A673 (cell line): ENCODE results near the gene EEF1AKMT3. TPM values are rescaled to one million over a fixed set of nuclear protein-coding genes. Genes with fewer than 3 reads are reported as not detected.

Experiments used
- BruUV-seq: library from RNA; stranded (reverse); fragments of 400-500 nt; replicated peaks from 2 replicates; lab custom pipeline; 2021; lab: Mats Ljungman, UMichigan
- CTCF ChIA-PET: fragments of 300-600 bp; sonication (Branson Sonifier 250); formaldehyde crosslinking; loops from one replicate; lab custom pipeline; 2022; ENCODE audit warnings: antibody characterized with exemption; lab: Charles Lee
- POLR2A ChIA-PET: fragments of 300-600 bp; sonication (Branson Sonifier 250); formaldehyde crosslinking; loops from one replicate; lab custom pipeline; 2022; ENCODE audit warnings: antibody characterized with exemption; ENCODE audit not compliant: low non-redundant PET; lab: Charles Lee
- DNase-seq: peaks from one replicate; pipeline ENCODE4 v3.0.0-alpha.2; 2015; ENCODE audit warnings: low spot score
- H3K27ac ChIP-seq: fragments of 200-600 bp; sonication (generic); 2 replicates; pipeline ENCODE4 v1.5.1; 2016; ENCODE audit warnings: mixed run types, low read depth, mild to moderate bottlenecking, mixed read lengths, antibody characterized with exemption, low read length; ENCODE audit not compliant: poor library complexity, severe bottlenecking
- H3K27me3 ChIP-seq: fragments of 200-600 bp; sonication (generic); replicated peaks from 2 replicates; pipeline ENCODE4 v1.6.1; 2017; ENCODE audit warnings: mixed run types, low read depth, mild to moderate bottlenecking, mixed read lengths, antibody characterized with exemption, low read length; ENCODE audit not compliant: insufficient read depth, poor library complexity
- H3K36me3 ChIP-seq: fragments of 200-600 bp; sonication (generic); 2 replicates; pipeline ENCODE4 v1.6.1; 2016; ENCODE audit warnings: mixed run types, mild to moderate bottlenecking, mixed read lengths, antibody characterized with exemption, low read length; ENCODE audit not compliant: insufficient read depth, poor library complexity, severe bottlenecking
- H3K4me1 ChIP-seq: fragments of 200-600 bp; sonication (generic); 2 replicates; pipeline ENCODE4 v1.6.1; 2017; ENCODE audit warnings: mixed run types, mild to moderate bottlenecking, mixed read lengths, antibody characterized with exemption, low read length; ENCODE audit not compliant: insufficient read depth, poor library complexity, severe bottlenecking
- H3K4me3 ChIP-seq: fragments of 200-600 bp; sonication (generic); 2 replicates; pipeline ENCODE4 v1.5.1; 2016; ENCODE audit warnings: low read depth, mixed run types, mild to moderate bottlenecking, mixed read lengths, low read length; ENCODE audit not compliant: poor library complexity, severe bottlenecking
- H3K9me3 ChIP-seq: fragments of 200-600 bp; sonication (generic); 2 replicates; pipeline ENCODE4 v1.6.1; 2016; ENCODE audit warnings: mixed run types, low read depth, mild to moderate bottlenecking, mixed read lengths, antibody characterized with exemption, low read length; ENCODE audit not compliant: poor library complexity, severe bottlenecking
- EZH2 ChIP-seq: fragments of 200-600 bp; sonication (generic); IDR thresholded peaks from 2 replicates; pipeline ENCODE4 v1.6.1; 2017; ENCODE audit warnings: borderline replicate concordance, low read depth, mild to moderate bottlenecking, mixed read lengths, antibody characterized with exemption, low read length; ENCODE audit not compliant: poor library complexity, severe bottlenecking
- intact Hi-C: fragments of 100-400 bp; cut with micrococcal nuclease; formaldehyde crosslinking; loops from one replicate; pipeline ENCODE4 v1.10.0; 2022; ENCODE audit not compliant: unreplicated experiment
- total RNA-seq: library from RNA; stranded (reverse); gene quantifications from 2 replicates; pipeline ENCODE4 v1.2.3, GENCODE V29; 2021
- TF ChIP-seq, protein P1 (sequence below): fragments of 300-800, 200-600 bp; sonication (generic); conservative IDR thresholded peaks from 2 replicates; pipeline ENCODE4 v1.5.1; 2017; ENCODE audit warnings: low read depth, mild to moderate bottlenecking, antibody characterized with exemption, low read length, moderate library complexity, mixed read lengths

Gene EEF1AKMT3
- total RNA-seq, 1 experiment from 2014 or later = 5.3 TPM

DNA sequence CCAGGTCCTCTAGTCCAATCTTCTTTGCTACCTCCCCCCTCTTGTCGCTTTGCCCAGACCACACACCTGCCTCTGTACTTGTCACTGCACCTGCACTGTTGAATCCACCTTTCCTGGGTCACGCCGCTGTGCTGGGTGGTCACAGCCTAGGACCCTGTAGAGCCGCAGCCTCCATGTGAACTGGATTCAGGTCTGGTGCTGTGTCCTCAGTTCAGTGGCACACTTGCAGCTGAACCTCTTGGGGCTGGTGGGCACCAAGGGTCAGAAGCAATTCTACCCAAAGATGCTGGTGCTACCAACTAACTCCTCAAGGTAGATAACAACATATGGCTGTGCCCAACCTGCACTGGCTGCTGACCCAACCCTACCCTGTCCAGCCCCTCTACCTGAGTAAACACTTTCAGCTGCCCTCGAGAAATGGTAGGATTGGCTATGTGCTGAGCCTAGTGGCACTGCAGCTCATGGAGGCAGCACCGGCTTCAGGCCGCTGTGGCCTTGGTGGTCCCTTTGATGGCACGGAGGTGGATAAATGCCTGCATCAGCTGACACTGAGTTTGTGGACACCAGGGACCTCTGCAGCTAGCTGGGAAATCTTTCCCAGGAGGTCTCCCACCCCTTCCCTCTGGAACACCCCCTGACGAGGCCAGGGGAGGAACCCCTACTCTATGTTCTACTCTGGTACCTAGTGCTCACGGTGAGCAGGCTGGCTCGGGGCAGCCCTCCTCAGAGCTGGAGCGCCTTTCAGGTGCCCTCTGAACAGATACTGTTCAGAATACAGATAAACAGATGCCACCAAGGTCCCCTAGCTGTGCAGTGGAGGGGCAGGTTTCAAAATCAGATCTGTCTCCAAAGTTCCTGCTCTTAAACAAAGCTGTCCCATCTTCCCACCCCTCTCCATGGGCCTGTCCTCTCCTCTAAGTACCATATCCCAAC, 48.1 kb upstream of the EEF1AKMT3 start:
- peaks cover 7% of the 10 kb centered on the region for H3K4me1 ChIP-seq
- no peak for TF ChIP-seq EZH2
- TF ChIP-seq, protein P1, sequence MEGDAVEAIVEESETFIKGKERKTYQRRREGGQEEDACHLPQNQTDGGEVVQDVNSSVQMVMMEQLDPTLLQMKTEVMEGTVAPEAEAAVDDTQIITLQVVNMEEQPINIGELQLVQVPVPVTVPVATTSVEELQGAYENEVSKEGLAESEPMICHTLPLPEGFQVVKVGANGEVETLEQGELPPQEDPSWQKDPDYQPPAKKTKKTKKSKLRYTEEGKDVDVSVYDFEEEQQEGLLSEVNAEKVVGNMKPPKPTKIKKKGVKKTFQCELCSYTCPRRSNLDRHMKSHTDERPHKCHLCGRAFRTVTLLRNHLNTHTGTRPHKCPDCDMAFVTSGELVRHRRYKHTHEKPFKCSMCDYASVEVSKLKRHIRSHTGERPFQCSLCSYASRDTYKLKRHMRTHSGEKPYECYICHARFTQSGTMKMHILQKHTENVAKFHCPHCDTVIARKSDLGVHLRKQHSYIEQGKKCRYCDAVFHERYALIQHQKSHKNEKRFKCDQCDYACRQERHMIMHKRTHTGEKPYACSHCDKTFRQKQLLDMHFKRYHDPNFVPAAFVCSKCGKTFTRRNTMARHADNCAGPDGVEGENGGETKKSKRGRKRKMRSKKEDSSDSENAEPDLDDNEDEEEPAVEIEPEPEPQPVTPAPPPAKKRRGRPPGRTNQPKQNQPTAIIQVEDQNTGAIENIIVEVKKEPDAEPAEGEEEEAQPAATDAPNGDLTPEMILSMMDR = no peak
- no peak overlapping the region for H3K4me3 ChIP-seq
- DNase-seq = no peak
- intact Hi-C loops = no loop called here
- ChIA-PET POLR2A (no interaction called here), CTCF (no interaction called here)
- BruUV-seq = no TSS peak
- H3K9me3 ChIP-seq = no peaks in the 10 kb centered on the region
- peaks cover 4% of the 10 kb centered on the region for H3K36me3 ChIP-seq
- no peak overlapping the region for H3K27ac ChIP-seq
- no peaks in the 10 kb centered on the region for H3K27me3 ChIP-seq

DNA sequence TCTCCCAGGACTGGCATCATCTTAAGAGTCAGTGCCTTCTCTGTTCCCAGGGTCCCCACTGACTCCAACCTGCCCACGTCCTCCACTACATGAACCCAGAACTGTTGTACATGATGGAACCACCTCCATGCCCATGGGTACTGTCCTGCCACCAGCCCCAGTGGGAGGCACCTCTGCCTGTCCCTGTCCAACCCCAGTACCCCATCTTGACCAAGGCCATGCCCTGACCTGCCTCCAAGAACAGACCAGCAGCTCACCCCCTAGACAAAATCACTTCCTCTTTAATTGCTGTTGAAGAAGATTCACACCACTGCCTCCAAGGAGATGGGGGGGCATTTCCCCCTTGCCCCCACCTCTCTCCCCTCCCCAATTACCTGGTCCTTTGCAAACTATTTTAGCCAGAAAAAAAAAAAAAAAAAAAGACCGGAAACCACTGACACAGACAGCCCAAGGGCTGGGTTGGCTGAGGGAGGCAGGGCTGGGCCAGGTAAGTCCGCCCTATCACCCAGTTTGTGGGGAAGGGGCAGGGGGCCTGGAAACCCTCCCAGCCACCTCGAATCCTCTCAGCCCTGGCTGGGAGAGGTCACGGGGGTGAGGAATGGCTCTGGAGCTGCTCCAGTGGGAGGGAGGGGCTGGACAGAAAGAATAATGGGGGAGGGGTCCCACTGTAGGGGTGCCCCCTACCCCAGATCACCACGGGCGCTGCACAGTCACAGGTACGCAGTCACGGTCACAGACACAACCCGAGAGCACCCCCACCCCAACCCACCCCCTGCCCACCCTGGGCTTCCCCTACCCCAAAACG, 47.3 kb upstream of the EEF1AKMT3 start:
- BruUV-seq = TSS peak; percentile 51
- no peak for DNase-seq
- Histone ChIP-seq H3K4me3 (no peak overlapping the region), H3K27me3 (no peaks in the 10 kb centered on the region), H3K9me3 (no peaks in the 10 kb centered on the region), H3K36me3 (no peaks in the 10 kb centered on the region), H3K27ac (no peak overlapping the region), H3K4me1 (peaks cover 7% of the 10 kb centered on the region)
- TF ChIP-seq, protein P1 = no peak
- no peak for TF ChIP-seq EZH2
- intact Hi-C loops = loop anchor here (5.0 kb wide), 1 partner anchor 143 kb away; no protein-coding TSS in a partner anchor
- POLR2A ChIA-PET = no interaction called here
- CTCF ChIA-PET = interaction anchor here (0.6 to 2.4 kb wide), 5 partner anchors 11 to 142 kb away, joined by 3 to 17 read pairs (median 4); partner anchors contain the start of gene TSPAN31

- TF ChIP-seq, protein P1 = no peak
- TF ChIP-seq EZH2 = no peak
- peaks cover 7% of the 10 kb centered on the region for H3K4me1 ChIP-seq
- CTCF ChIA-PET = interaction anchor here (0.6 to 2.4 kb wide), 6 partner anchors 10 to 267 kb away, joined by 3 to 17 read pairs (median 4); partner anchors contain the start of gene TSPAN31
- POLR2A ChIA-PET = no interaction called here
- H3K9me3 ChIP-seq = no peaks in the 10 kb centered on the region
- no peaks in the 10 kb centered on the region for H3K36me3 ChIP-seq
- no peaks in the 10 kb centered on the region for H3K27me3 ChIP-seq
- DNase-seq = no peak
- intact Hi-C loops = loop anchor here (5.0 kb wide), 1 partner anchor 144 kb away; no protein-coding TSS in a partner anchor
- peak overlapping the region; percentile 82 for H3K4me3 ChIP-seq
- peak overlapping the region; percentile 90 for H3K27ac ChIP-seq
- BruUV-seq = no TSS peak
These were observed 46.6 kb upstream of the EEF1AKMT3 start for GRCh38 chr12:57725851-57726150.
